ENCODE data around the gene TLE4. TPM values are rescaled to one million over a fixed set of nuclear protein-coding genes. Genes with fewer than 3 reads are reported as not detected.

The TLE4 gene
- total and polyA plus RNA-seq, 8 donors = 21.6 to 38.3 (median 33.8) TPM

DNA sequence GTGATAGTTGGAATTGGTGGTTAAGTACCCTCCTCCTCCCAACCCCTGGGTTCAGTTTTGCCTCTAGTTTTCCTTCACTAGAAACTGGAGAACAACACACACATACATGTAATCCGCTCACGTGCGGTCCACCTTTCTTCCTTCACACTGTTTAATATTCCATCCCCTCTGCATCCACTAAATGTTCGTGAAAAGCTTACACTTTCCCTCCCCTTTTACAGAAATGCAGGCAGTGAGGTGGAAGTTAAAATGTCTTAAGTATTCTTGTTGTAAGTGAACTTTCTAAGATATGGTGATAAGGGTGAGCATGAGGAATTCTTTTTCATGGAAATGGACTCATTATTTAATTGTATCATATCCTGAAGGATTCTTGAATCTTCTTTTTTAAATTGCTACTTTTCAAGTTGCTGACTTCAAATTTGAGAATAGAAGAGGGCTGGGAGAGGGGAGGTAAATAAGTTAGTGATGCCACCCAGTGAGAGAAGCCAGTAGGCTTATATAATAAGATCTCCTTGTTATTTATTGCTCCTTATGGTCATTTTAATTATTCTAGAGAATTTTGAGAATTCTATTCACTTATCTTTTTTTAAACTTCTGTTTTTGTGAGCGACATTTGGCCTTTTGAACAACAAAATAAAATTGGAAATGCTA lies 90.2 kb downstream of the TLE4 start:
- Histone ChIP-seq H3K36me3 (peaks cover 0 to 4% of the 10 kb centered on the region in 2 donors), H3K27ac (no peak overlapping the region), H3K9me3 (no peaks in the 10 kb centered on the region), H3K4me1 (peaks cover 0 to 6% of the 10 kb centered on the region in 2 donors), H3K4me3 (no peak overlapping the region), H3K27me3 (no peaks in the 10 kb centered on the region)
- TF ChIP-seq, protein P1, sequence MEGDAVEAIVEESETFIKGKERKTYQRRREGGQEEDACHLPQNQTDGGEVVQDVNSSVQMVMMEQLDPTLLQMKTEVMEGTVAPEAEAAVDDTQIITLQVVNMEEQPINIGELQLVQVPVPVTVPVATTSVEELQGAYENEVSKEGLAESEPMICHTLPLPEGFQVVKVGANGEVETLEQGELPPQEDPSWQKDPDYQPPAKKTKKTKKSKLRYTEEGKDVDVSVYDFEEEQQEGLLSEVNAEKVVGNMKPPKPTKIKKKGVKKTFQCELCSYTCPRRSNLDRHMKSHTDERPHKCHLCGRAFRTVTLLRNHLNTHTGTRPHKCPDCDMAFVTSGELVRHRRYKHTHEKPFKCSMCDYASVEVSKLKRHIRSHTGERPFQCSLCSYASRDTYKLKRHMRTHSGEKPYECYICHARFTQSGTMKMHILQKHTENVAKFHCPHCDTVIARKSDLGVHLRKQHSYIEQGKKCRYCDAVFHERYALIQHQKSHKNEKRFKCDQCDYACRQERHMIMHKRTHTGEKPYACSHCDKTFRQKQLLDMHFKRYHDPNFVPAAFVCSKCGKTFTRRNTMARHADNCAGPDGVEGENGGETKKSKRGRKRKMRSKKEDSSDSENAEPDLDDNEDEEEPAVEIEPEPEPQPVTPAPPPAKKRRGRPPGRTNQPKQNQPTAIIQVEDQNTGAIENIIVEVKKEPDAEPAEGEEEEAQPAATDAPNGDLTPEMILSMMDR (IDR thresholded peaks at IDR 0.05) = no peak
- no peak for DNase-seq
- ATAC-seq = no peak
- intact Hi-C loops (cut with DNase I) = no loop called here

DNA sequence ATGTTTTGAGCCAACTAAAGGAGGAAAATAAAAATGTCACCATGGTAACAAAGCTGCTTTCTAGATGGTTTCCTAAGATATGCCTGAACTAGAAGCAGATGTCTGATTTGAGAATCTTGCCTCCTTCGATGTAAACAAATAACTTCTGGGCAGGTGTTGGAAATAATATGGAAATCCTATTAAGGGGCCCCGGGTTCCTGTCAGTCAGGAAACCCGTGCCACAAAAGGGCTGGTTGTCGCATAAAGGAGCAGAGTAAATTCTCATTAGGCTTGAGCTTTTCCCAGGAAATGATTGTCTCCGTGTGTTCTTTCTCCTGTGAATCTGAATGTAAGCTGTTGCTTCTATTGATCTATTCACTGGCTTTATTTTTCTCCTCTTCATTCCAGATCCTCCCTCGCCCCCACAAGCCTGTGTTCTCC lies 90.8 kb downstream of the TLE4 start:
- peaks cover 0 to 4% of the 10 kb centered on the region in 2 donors for H3K36me3 ChIP-seq
- H3K27me3 ChIP-seq = no peaks in the 10 kb centered on the region
- H3K4me1 ChIP-seq = peaks cover 0 to 6% of the 10 kb centered on the region in 2 donors
- intact Hi-C loops (cut with DNase I) = no loop called here
- TF ChIP-seq, protein P1 (IDR thresholded peaks at IDR 0.05) = no peak
- no peak overlapping the region for H3K4me3 ChIP-seq
- no peak for ATAC-seq
- H3K27ac ChIP-seq = no peak overlapping the region
- peak in 1 of 4 donors; percentile 28 for DNase-seq
- no peaks in the 10 kb centered on the region for H3K9me3 ChIP-seq

DNA sequence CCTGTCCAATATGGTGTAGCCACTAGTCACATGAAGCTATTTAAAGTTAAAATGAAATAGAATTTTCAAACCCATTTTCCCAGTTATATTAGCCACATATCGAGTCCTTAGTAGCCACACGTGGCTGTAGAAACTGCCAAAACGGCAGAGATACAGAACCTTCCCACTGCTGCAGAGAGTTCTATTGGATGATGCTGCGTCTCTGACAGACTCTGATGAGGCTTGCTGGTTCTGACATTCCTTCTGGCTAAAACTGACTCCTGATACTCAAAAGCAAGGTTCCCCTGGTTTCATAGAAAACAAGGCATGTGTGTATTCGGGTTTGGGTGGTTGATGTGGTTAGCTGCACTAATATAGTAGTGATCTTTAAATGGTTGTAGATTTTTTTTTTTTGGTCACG lies 91.5 kb downstream of the TLE4 start:
- peaks cover 0 to 4% of the 10 kb centered on the region in 2 donors for H3K36me3 ChIP-seq
- intact Hi-C loops (cut with DNase I) = no loop called here
- H3K9me3 ChIP-seq = no peaks in the 10 kb centered on the region
- DNase-seq (no peak), ATAC-seq (no peak)
- TF ChIP-seq, protein P1 (IDR thresholded peaks at IDR 0.05) = no peak
- H3K27me3 ChIP-seq = no peaks in the 10 kb centered on the region
- peaks cover 0 to 6% of the 10 kb centered on the region in 2 donors for H3K4me1 ChIP-seq
- H3K27ac ChIP-seq = no peak overlapping the region
- no peak overlapping the region for H3K4me3 ChIP-seq

DNA sequence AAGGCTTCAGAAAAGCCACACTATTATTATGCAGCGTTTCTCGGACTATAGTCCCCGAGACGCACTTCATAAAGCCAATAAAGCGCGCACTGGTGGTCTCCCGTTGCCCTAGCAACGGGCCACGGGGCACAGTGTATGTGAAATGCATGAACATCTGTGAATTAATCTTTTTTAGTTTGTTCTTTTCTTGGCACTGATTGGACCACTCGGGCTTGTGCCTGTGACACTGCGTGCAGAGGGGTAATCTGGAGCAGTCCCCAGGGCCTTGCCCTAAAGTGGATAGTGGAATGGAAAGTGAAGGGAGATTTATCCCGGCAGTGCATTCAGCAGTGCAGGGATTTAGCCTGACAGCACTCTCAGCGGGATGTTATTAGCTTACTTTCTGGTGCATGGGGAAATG lies 92.1 kb downstream of the TLE4 start:
- no peaks in the 10 kb centered on the region for H3K27me3 ChIP-seq
- DNase-seq (peak in 1 of 4 donors; percentile 28), ATAC-seq (no peak)
- intact Hi-C loops (cut with DNase I) = no loop called here
- TF ChIP-seq, protein P1 (IDR thresholded peaks at IDR 0.05) = no peak
- H3K27ac ChIP-seq = no peak overlapping the region
- H3K4me1 ChIP-seq = peaks cover 0 to 8% of the 10 kb centered on the region in 2 donors
- H3K4me3 ChIP-seq = no peak overlapping the region
- H3K36me3 ChIP-seq = peaks cover 0 to 3% of the 10 kb centered on the region in 2 donors
- no peaks in the 10 kb centered on the region for H3K9me3 ChIP-seq

DNA sequence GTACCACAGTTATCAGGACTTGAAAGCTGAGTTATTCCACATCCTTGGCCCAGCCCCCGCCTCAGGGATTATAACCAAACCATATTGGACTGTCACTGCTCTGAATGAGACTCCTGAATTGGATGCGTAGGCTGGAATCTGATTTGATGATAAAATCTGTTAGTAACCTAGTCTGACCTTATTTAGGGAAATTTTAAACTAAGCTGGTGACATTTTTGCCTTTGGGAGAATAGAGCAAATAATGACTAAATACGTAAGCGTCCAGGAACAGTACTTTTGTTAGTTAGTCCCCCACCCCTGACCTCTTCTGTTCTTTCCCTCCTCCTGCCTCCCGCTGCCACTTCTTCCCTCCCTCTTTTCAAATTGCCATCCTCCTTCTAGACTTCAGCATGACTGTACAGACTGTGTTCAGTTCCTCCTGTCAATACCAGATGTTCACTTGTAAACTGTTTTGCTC lies 92.6 kb downstream of the TLE4 start:
- Histone ChIP-seq H3K9me3 (no peaks in the 10 kb centered on the region), H3K27ac (no peak overlapping the region), H3K27me3 (no peaks in the 10 kb centered on the region), H3K36me3 (no peaks in the 10 kb centered on the region), H3K4me3 (no peak overlapping the region), H3K4me1 (peaks cover 0 to 9% of the 10 kb centered on the region in 2 donors)
- TF ChIP-seq, protein P1 (IDR thresholded peaks at IDR 0.05) = no peak
- DNase-seq = no peak
- no peak for ATAC-seq
- intact Hi-C loops (cut with DNase I) = no loop called here
